KBM-7 (cell line): ENCODE results near the gene CDK4.
"Not testable (repeated sequence)": the region's sequence is repeated elsewhere in the genome, so short reads cannot be mapped to it uniquely, and the experiment has no call there.

ENCODE experiments used
- DNase-seq: peaks from one replicate; pipeline ENCODE4 v3.0.0-alpha.2; 2015
- in situ Hi-C: fragments of 300-500 bp; cut with MboI; formaldehyde crosslinking; loops from 2 replicates; pipeline ENCODE4 v1.14.3; 2020; ENCODE audit warnings: low sequenced_read_pairs, low pct_unique_long_range_greater_than_20kb, mixed read lengths

CDK4 gene

GRCh38 chr12:57774634-57775033, 22.5 kb upstream of the CDK4 start:
- in situ Hi-C loops, DNase-seq: not testable (repeated sequence)

GRCh38 chr12:57772429-57773322, 20.6 kb upstream of the CDK4 start, which contains the start of gene EEF1AKMT3:
Gene EEF1AKMT3, plus strand, starts transcription at chr12:57772614. Its CDS starts 111 bp downstream, at chr12:57772725.
- in situ Hi-C loops, result no loop called here
- no peak for DNase-seq

DNA sequence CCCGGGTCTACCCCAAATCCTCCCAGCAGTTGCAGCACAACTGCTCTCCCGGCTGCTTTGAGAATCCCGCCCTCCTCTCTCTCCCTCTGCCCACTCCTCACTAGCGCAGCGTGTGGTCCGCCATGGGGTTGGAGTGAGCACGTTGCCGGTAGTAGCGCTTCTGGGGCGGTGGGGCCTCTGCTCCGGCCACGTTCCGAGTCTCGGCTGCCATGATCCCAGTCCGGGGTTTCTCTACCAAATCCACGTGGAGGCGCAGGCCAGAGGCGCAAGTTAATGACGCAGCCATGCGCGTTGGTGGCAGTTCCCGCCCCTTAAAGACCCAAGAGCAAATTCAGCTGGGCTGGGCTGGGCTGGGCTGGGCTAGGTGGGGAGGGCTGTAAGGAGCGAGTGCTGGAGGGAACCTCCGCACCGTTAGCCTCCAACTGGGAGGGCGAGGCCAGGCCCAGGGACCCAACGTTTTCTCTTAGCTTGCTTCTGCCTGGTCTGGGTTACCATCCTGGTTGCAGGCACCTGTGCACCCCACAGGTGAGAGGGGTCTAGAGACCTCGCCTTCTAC, 19.8 kb upstream of the CDK4 start, which contains the start of gene METTL1:
Gene METTL1, minus strand, starts transcription at position 233 of the 556 bp plus-strand sequence. Its CDS starts 22 bp downstream, at position 211.
- in situ Hi-C loops, result no loop called here
- DNase-seq, result peak; percentile 98

GRCh38 chr12:57771236-57771872, 19.2 kb upstream of the CDK4 start:
- in situ Hi-C loops, result no loop called here
- peak; percentile 97 for DNase-seq

DNA sequence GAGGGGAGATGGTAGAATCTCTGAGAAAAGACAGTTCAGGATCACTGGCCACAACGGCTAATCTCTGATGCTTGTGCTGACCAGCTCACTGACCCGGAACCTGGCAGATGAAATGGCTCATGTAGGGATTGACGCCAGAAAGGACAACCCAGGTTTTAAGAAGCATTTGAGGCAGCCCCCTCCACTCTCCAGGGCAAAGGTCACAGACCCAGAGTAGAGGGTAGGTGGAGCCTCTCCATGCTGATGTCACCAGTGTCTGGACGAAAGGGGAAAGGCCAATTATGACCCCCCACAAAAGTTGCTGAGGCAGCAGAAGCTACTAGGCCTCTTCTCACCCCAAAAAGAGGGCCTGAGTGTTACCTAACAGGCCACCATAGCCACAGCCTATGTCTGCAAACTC, 18.6 kb upstream of the CDK4 start:
- no peak for DNase-seq
- in situ Hi-C loops, result no loop called here

- in situ Hi-C loops, result no loop called here
- no peak for DNase-seq
Measured at GRCh38 chr12:57769594-57769993, 17.5 kb upstream of the CDK4 start.

- in situ Hi-C loops, result no loop called here
- no peak for DNase-seq
Measured at GRCh38 chr12:57767876-57768275, 15.8 kb upstream of the CDK4 start.

DNA sequence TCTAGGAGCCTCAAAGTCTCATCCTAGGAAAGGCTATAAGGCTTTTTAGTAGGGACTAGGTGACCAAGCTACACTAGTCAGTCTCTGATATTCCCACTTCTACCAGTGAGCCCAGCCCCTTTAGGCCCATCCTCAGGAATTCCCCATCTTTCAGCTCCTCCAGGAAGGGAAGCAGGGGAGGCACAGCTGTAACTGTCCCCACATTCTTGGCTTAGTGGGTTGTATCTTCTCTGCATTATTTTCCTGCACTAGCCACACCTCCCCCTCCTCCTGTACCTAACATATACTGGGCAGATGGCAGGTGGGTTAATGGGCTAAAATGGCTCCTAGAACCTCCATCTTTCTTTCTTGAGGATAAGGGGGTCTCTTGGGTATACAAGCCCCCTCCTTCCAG, 15.2 kb upstream of the CDK4 start:
- in situ Hi-C loops, result no loop called here
- no peak for DNase-seq

DNA sequence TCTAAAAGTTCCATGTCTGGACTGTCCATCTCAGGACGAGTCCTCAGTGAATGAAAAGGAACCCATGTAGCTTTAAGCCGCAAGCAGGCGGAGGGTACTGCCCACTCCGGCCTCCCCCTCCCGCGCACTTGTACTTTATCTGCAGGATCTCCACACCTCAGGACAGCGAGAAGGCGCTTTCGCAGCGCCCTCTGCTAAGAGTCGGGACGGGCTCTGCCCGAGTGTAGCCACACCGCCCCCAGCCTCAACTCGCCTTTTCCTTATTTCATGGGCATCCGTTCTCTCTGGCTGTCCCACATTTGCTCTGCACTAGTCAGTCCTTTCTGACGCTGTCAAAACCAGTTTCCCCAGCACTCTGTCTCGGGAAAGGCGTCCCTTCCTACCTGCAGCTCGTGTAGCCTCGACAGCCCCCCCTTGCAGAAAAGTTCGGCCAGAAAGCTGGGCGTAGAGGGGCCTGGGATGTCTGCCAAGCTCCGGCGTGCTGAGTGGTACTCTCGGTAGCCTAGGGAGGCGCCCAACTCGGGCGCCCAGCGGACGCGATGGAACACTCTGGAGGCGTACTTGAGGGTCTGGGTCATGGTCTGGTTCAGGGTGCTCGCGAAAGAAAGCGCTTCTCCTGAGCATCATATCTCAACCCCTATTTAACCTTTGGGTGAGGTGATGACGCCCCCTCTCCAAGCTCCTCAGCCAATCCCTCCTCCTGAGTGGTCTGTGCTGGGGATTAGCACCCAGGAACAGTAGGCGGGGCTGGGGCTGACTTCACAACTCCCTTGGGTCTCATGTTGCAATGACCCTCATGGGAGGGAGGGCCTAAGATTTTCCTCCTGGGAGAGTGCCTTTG, 14.6 kb upstream of the CDK4 start, which contains the start of gene CYP27B1:
Gene CYP27B1, minus strand, starts transcription at position 615 of the 841 bp plus-strand sequence. Its CDS starts 37 bp downstream, at position 578.
- in situ Hi-C loops, result no loop called here
- DNase-seq, result no peak

GRCh38 chr12:57765698-57766463, 13.8 kb upstream of the CDK4 start:
- no peak for DNase-seq
- in situ Hi-C loops, result no loop called here

DNA sequence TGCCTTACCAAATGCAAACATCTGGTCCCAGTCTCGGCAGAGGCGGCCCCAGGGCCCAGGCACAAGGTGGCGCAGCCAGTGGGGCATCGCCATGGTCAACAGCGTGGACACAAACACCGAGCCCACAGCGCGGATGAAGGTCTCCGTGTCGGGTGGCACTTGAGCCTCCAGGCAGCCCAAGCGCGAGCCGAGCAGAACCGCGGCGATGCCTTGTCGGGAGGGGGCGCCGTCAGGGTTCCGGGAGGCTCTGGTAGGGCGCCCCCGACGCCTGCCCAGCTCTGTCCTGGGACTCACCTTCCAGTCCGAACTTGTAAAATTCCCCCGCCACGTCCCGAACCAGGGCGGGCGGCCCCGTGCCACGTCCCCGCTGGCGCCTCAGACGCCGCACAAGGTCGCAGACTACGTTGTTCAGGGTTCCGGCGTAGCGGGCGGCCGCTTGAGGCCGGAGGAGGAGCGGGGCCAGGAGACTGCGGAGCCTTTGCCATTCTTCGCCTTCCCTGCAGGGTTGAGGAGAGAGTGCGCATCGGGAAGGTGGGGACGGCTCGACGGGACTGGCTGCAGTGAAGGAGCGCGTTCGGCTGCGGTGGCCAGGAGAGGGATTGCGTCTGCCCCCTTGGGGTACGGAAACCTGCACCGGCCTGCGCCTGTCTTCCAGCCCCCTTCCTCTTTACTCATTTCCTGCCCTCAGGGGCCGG, 13.0 kb upstream of the CDK4 start:
- DNase-seq, result peak; percentile 45
- in situ Hi-C loops, result no loop called here

DNA sequence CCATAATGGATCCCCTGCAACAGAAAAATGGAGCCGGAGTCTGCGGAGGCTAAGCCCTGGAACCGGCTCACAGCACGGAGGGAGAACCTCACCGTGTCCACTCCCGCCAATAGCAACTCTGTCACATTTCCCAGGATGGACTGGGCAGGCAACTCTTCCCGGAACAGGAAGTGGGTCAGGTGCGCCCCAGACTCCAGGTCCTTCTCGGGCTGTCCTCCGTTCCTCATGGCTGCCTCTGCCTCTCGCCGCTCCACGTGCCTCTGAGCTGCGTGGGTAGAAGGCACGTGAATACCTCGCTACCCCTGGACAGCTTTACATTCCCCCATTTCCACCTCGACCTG, 12.5 kb upstream of the CDK4 start:
- in situ Hi-C loops, result no loop called here
- DNase-seq, result no peak

DNA sequence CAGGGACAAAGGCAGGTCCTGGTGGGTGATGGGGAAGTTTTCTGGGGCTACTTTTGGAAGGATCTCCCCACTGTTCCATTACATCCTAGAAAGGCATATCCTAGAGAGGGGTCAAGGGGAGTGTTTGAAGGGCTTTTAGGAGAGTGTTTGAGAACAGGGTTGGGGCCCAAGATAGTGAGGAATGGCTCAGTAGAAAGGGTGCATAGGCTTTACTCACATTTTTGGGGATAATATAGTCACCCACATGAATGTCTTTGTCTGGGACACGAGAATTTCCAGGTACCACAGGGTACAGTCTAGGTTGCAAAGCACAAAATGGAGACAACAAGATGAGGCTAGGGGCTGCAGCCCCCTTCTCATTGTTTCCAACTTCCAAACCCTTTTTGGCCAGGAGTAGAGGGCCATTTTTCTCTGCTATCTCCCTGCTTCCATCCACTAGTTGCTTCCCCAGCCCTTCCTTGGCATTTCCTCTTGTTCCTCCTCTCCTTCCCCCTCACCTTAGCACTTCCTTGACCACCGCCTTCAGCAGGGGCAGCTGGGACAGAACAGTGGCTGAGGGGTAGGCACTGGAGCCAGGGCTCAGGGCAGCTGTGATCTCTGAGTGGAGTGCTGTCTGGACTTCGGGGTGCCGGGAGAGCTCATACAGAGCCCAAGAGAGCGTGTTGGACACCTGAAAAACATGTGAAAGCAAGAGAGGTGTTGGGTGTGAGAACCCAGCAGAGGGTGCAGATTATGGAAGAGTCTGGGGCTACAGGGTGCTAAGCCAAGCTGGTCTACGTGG, 12.0 kb upstream of the CDK4 start:
- DNase-seq, result no peak
- in situ Hi-C loops, result no loop called here

GRCh38 chr12:57762463-57762862, 10.4 kb upstream of the CDK4 start:
- no peak for DNase-seq

DNA sequence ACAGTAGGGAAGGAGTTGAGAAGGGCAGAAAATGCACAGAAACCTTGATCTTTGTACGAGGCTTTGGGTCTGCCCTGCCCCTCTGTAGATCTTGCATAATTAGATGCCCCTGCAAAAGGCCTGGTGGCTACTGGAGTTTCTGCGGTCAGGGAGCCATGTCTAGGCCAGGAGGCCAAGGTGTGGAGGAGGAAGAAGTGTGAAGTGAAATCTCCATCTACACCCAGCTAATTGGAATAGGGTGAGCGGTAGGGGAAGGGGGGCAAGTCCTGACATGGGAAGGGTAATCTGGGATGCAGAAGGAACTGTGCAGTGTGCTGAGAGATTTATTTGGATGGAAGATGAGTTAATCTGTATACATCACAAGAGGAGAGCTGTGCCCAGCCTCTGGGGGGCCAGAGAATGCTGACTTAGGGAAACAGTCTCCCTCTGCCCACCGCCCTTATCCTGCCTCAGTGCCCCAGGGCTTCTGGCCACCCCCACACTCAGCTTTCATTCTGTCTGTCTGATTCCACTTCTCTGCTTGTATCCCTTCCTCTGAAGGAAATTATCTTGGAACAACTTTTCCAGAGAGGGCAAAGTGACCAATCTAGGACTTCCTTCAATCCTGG, 9.4 kb upstream of the CDK4 start:
- no peak for DNase-seq
- in situ Hi-C loops, result no loop called here

More at GRCh38 chr12:57762463-57762862, 10.4 kb upstream of the CDK4 start:
- in situ Hi-C loops, result no loop called here

GRCh38 chr12:57760347-57760982, 8.4 kb upstream of the CDK4 start:
- in situ Hi-C loops, result no loop called here
- DNase-seq, result no peak
